BJ (cell line): ENCODE measurements around the gene CYP2C19. TPM values are rescaled to one million over a fixed set of nuclear protein-coding genes. Genes with fewer than 3 reads are reported as not detected.

Source experiments
- CTCF ChIA-PET: fragments of 350-600 bp; formaldehyde crosslinking; extraction: SDS; loops from one replicate; lab custom pipeline; 2021; ENCODE audit warnings: antibody characterized with exemption, inconsistent platforms; lab: Yijun Ruan, JAX
- POLR2A ChIA-PET: fragments of 300-600 bp; sonication (Branson Sonifier 250); formaldehyde crosslinking; extraction: SDS; loops from one replicate; lab custom pipeline; 2021; ENCODE audit warnings: antibody characterized with exemption; lab: Charles Lee
- DNase-seq: peaks from one replicate; pipeline ENCODE4 v3.0.0-alpha.2; 2011; ENCODE audit warnings: low read depth
- H3K27me3 ChIP-seq: 2 replicates; pipeline ENCODE4 v1.6.0; 2011; ENCODE audit warnings: low read length; ENCODE audit not compliant: control insufficient read depth, insufficient read depth
- H3K36me3 ChIP-seq: 2 replicates; pipeline ENCODE4 v1.5.1; 2011; ENCODE audit warnings: low read length; ENCODE audit not compliant: control insufficient read depth, insufficient read depth
- H3K4me3 ChIP-seq: 2 replicates; pipeline ENCODE4 v1.5.1; 2011; ENCODE audit warnings: low read depth, mild to moderate bottlenecking, control low read depth, low read length
- polyA plus RNA-seq: library from polyadenylated mRNA; depleted of rRNA; stranded (reverse); fragments of >200 nt; gene quantifications from 2 replicates; pipeline ENCODE4 v1.2.3, GENCODE V29; 2011
- TF ChIP-seq, protein P1 (sequence below): IDR thresholded peaks from 2 replicates; pipeline ENCODE4 v1.5.1; 2011; ENCODE audit warnings: low read depth, mild to moderate bottlenecking, control low read depth, inconsistent platforms, low read length, moderate library complexity; ENCODE audit not compliant: insufficient read depth

CYP2C19 gene
- polyA plus RNA-seq, 1 experiment = not detected

DNA sequence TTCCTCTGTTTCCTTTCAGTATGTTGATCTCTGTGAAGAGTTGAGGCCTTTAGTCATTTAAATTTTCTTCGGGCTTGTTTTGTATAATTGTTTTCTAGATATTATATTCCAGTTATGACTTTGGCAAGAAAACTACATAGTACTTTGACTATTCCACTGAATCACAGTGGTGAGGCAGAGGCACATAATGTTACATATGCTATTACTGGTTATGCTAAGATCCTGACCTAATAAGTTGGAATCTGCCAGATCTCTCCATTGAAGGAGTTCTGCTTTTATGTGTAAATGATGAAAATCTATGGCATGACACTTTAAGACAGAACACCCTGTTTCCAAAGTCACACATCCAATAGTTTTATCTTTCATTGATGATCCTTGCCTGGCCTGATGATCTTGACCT lies 83.7 kb downstream of the CYP2C19 start:
- no peak for DNase-seq
- no peak overlapping the region for H3K4me3 ChIP-seq
- TF ChIP-seq, protein P1, sequence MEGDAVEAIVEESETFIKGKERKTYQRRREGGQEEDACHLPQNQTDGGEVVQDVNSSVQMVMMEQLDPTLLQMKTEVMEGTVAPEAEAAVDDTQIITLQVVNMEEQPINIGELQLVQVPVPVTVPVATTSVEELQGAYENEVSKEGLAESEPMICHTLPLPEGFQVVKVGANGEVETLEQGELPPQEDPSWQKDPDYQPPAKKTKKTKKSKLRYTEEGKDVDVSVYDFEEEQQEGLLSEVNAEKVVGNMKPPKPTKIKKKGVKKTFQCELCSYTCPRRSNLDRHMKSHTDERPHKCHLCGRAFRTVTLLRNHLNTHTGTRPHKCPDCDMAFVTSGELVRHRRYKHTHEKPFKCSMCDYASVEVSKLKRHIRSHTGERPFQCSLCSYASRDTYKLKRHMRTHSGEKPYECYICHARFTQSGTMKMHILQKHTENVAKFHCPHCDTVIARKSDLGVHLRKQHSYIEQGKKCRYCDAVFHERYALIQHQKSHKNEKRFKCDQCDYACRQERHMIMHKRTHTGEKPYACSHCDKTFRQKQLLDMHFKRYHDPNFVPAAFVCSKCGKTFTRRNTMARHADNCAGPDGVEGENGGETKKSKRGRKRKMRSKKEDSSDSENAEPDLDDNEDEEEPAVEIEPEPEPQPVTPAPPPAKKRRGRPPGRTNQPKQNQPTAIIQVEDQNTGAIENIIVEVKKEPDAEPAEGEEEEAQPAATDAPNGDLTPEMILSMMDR = no peak
- no peaks in the 10 kb centered on the region for H3K27me3 ChIP-seq
- ChIA-PET POLR2A (no interaction called here), CTCF (no interaction called here)
- H3K36me3 ChIP-seq = no peaks in the 10 kb centered on the region

DNA sequence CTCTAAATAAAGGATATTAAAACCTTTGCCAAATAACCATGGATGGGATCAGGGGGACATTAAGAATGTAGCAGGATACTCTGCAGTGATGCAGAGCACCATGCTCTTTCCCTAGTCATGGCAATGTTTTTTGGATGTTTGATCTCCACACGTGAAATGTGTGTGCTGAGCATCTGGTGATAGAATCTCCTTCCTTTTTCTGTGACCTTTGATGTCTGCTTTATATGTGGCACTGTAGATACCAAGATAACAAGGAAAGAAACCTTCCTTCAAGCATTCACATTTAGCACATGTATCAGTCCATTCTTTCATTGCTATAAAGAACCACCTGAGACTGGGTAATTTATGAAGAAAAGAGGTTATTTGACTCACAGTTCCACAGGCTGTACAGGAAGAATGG lies 88.3 kb downstream of the CYP2C19 start:
- POLR2A ChIA-PET = no interaction called here
- CTCF ChIA-PET = no interaction called here
- TF ChIP-seq, protein P1 = no peak

DNA sequence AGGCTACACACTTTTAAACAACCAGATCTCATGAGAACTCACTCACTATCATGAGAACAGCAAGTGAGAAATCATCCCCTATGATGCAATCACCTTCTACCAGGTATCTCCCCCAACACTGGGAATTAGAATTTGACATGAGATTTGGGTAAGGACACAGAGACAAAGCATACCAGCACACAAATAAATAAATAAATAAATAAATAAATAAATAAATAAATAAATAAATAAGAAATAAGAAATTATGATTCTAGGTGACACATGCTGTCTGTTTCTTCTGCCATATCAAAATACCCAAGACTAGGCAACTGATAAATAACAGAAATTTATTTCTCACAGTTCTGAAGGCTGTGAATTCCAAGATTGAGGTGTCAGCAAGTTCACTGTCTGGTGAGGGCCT lies 88.8 kb downstream of the CYP2C19 start:
- CTCF ChIA-PET = no interaction called here
- TF ChIP-seq, protein P1 = no peak
- DNase-seq = no peak
- Histone ChIP-seq H3K27me3 (no peaks in the 10 kb centered on the region), H3K36me3 (no peaks in the 10 kb centered on the region), H3K4me3 (no peak overlapping the region)
- POLR2A ChIA-PET = no interaction called here

More for the DNA sequence above, 88.3 kb downstream of the CYP2C19 start:
- no peaks in the 10 kb centered on the region for H3K27me3 ChIP-seq
- no peak overlapping the region for H3K4me3 ChIP-seq
- H3K36me3 ChIP-seq = no peaks in the 10 kb centered on the region
- DNase-seq = no peak

DNA sequence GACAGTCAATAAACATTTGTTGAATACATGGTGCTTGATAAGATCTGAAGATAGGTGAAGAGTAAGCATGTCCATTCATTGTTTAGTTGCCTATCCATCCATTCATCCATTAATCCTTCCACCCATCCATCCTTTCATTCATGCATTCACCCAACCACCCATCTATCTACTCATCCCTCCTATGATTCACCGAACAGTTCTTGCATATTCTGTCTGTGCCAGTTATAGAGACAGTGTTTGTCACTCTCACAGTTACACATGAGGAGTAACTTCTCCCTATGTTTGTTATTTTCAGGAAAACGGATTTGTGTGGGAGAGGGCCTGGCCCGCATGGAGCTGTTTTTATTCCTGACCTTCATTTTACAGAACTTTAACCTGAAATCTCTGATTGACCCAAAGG lies 90.0 kb downstream of the CYP2C19 start:
- Histone ChIP-seq H3K4me3 (no peak overlapping the region), H3K36me3 (no peaks in the 10 kb centered on the region), H3K27me3 (no peaks in the 10 kb centered on the region)
- DNase-seq = no peak
- TF ChIP-seq, protein P1 = no peak
- ChIA-PET CTCF (no interaction called here), POLR2A (no interaction called here)

DNA sequence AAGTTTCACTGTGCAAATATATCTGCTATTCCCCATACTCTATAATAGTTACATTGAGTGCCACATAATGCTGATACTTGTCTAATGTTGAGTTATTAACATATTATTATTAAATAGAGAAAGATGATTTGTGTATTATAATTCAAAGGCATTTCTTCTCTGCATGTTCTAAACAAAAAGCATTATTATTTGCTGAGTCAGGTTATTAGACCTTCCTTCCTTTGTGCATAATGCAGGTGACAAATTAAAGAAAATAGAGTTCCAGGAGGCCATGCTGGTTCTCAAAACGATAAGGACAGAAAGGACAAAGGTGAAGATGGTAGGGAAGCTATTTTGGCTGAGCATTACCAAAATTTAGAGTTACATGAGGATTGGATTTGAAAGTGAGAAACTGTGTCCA lies 90.6 kb downstream of the CYP2C19 start:
- TF ChIP-seq, protein P1 = no peak
- DNase-seq = no peak
- Histone ChIP-seq H3K4me3 (no peak overlapping the region), H3K27me3 (no peaks in the 10 kb centered on the region), H3K36me3 (no peaks in the 10 kb centered on the region)
- ChIA-PET POLR2A (no interaction called here), CTCF (interaction anchor here (0.6 kb wide), 1 partner anchor 458 kb away, joined by 3 read pairs; no protein-coding TSS in a partner anchor)
